Panc1 (cell line): ENCODE measurements around the gene RNF175. TPM values are rescaled to one million over a fixed set of nuclear protein-coding genes. Genes with fewer than 3 reads are reported as not detected.

Experiments used
- ATAC-seq: fragments of 200-7000 bp; cut with Tn5 transposase; 2 replicates; pipeline ENCODE4 v1.9.1; 2020; ENCODE audit warnings: mild to moderate bottlenecking, moderate library complexity
- BruUV-seq: library from RNA; stranded (reverse); fragments of 400-500 nt; replicated peaks from 2 replicates; lab custom pipeline; 2021; lab: Mats Ljungman, UMichigan
- CTCF ChIA-PET: fragments of 300-600 bp; sonication (Branson Sonifier 250); formaldehyde crosslinking; loops from one replicate; lab custom pipeline; 2022; ENCODE audit warnings: antibody characterized with exemption; lab: Charles Lee
- POLR2A ChIA-PET: fragments of 300-600 bp; sonication (Branson Sonifier 250); formaldehyde crosslinking; loops from one replicate; lab custom pipeline; 2022; ENCODE audit warnings: antibody characterized with exemption; lab: Charles Lee
- DNase-seq: peaks from one replicate; pipeline ENCODE4 v3.0.0-alpha.2; 2010; ENCODE audit warnings: low read depth, low spot score
- H3K27ac ChIP-seq: 2 replicates; pipeline ENCODE4 v1.5.1; 2011; ENCODE audit warnings: mild to moderate bottlenecking, low read length, inconsistent platforms
- H3K27me3 ChIP-seq: fragments of 200-500 bp; sonication (Bioruptor generic); 2 replicates; pipeline ENCODE4 v1.6.0; 2014; ENCODE audit warnings: low read length, inconsistent platforms; ENCODE audit not compliant: control insufficient read depth, insufficient read depth
- H3K36me3 ChIP-seq: fragments of 200-500 bp; sonication (Bioruptor generic); 2 replicates; pipeline ENCODE4 v1.5.1; 2014; ENCODE audit warnings: inconsistent platforms, mild to moderate bottlenecking, low read length, moderate library complexity; ENCODE audit not compliant: control insufficient read depth, insufficient read depth
- H3K4me1 ChIP-seq: 2 replicates; pipeline ENCODE4 v1.5.1; 2011; ENCODE audit warnings: inconsistent platforms, mild to moderate bottlenecking, low read length, moderate library complexity; ENCODE audit not compliant: control insufficient read depth, insufficient read depth
- H3K4me3 ChIP-seq, 2 experiments: 2 replicates each; pipeline ENCODE4 v1.5.1; 2011 to 2012; ENCODE audit warnings: low read depth in 2 of 2, low read length in 2 of 2, mild to moderate bottlenecking in 2 of 2, inconsistent platforms in 1 of 2, moderate library complexity in 1 of 2
- H3K9me3 ChIP-seq: fragments of 200-500 bp; sonication (Bioruptor generic); 2 replicates; pipeline ENCODE4 v1.5.1; 2014; ENCODE audit warnings: low read depth, mild to moderate bottlenecking, inconsistent platforms, low read length, moderate library complexity; ENCODE audit not compliant: control insufficient read depth, insufficient read depth
- CTCF ChIP-seq: fragments of 450-650 bp; IDR thresholded peaks from 2 replicates; pipeline ENCODE4 v1.5.1; 2017; ENCODE audit warnings: mild to moderate bottlenecking
- POLR2AphosphoS5 ChIP-seq: IDR thresholded peaks from 2 replicates; pipeline ENCODE4 v1.6.1; 2012; ENCODE audit warnings: mild to moderate bottlenecking, low read depth, low read length, moderate library complexity
- SIN3A ChIP-seq: IDR thresholded peaks from 2 replicates; pipeline ENCODE4 v1.6.1; 2012; ENCODE audit warnings: low read depth, mild to moderate bottlenecking, low read length, moderate library complexity, borderline replicate concordance; ENCODE audit not compliant: insufficient read depth
- TCF7L2 ChIP-seq: IDR thresholded peaks from 2 replicates; pipeline ENCODE4 v1.6.1; 2011; ENCODE audit warnings: mild to moderate bottlenecking, low read depth, low read length, inconsistent platforms
- in situ Hi-C: cut with HindIII; loops from 2 replicates; pipeline ENCODE4 v1.10.0; 2016; ENCODE audit warnings: low sequenced_read_pairs, low pct_unique_long_range_greater_than_20kb
- intact Hi-C: fragments of 100-400 bp; cut with micrococcal nuclease; formaldehyde crosslinking; loops from one replicate; pipeline ENCODE4 v1.10.0; 2022; ENCODE audit not compliant: unreplicated experiment
- total RNA-seq: library from RNA; stranded (reverse); gene quantifications from one replicate; pipeline ENCODE4 v1.2.1, GENCODE V29; 2021; ENCODE audit not compliant: unreplicated experiment
- TF ChIP-seq, protein P1 (sequence below), 2 experiments: IDR thresholded peaks; 2 replicates each; pipeline ENCODE4 v1.6.1; 2011 to 2012; ENCODE audit warnings: low read depth in 2 of 2, control low read depth in 1 of 2, low read length in 1 of 2, mild to moderate bottlenecking in 1 of 2, moderate library complexity in 1 of 2; ENCODE audit not compliant: insufficient read depth in 1 of 2

Gene RNF175
- total RNA-seq, 1 experiment from 2014 or later: not detected

- intact Hi-C loops: loop anchor here (10.0 kb wide), 1 partner anchor 613 kb away; no protein-coding TSS in a partner anchor
- H3K27me3 ChIP-seq: no peaks in the 10 kb centered on the region; the same call in 1 of the 2 replicates
- no peak overlapping the region for H3K4me3 ChIP-seq
- ATAC-seq (no peak), DNase-seq (no peak)
- POLR2A ChIA-PET: no interaction called here
- TF ChIP-seq POLR2AphosphoS5 (no peak), CTCF (no peak), SIN3A (no peak), TCF7L2 (no peak)
- TF ChIP-seq, protein P1, sequence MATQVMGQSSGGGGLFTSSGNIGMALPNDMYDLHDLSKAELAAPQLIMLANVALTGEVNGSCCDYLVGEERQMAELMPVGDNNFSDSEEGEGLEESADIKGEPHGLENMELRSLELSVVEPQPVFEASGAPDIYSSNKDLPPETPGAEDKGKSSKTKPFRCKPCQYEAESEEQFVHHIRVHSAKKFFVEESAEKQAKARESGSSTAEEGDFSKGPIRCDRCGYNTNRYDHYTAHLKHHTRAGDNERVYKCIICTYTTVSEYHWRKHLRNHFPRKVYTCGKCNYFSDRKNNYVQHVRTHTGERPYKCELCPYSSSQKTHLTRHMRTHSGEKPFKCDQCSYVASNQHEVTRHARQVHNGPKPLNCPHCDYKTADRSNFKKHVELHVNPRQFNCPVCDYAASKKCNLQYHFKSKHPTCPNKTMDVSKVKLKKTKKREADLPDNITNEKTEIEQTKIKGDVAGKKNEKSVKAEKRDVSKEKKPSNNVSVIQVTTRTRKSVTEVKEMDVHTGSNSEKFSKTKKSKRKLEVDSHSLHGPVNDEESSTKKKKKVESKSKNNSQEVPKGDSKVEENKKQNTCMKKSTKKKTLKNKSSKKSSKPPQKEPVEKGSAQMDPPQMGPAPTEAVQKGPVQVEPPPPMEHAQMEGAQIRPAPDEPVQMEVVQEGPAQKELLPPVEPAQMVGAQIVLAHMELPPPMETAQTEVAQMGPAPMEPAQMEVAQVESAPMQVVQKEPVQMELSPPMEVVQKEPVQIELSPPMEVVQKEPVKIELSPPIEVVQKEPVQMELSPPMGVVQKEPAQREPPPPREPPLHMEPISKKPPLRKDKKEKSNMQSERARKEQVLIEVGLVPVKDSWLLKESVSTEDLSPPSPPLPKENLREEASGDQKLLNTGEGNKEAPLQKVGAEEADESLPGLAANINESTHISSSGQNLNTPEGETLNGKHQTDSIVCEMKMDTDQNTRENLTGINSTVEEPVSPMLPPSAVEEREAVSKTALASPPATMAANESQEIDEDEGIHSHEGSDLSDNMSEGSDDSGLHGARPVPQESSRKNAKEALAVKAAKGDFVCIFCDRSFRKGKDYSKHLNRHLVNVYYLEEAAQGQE (IDR thresholded peaks at IDR 0.05; ENCODE audit: insufficient read depth in 1 of 2, low read depth in 2 of 2, low read length in 1 of 2): no peak
- no peaks in the 10 kb centered on the region for H3K4me1 ChIP-seq
- no peaks in the 10 kb centered on the region for H3K9me3 ChIP-seq
- BruUV-seq: no TSS peak
- in situ Hi-C loops: no loop called here
- CTCF ChIA-PET: no interaction called here
- H3K27ac ChIP-seq: no peak overlapping the region
- H3K36me3 ChIP-seq: no peaks in the 10 kb centered on the region
Observed at GRCh38 chr4:153757407-153757806, 2.4 kb downstream of the RNF175 start.

DNA sequence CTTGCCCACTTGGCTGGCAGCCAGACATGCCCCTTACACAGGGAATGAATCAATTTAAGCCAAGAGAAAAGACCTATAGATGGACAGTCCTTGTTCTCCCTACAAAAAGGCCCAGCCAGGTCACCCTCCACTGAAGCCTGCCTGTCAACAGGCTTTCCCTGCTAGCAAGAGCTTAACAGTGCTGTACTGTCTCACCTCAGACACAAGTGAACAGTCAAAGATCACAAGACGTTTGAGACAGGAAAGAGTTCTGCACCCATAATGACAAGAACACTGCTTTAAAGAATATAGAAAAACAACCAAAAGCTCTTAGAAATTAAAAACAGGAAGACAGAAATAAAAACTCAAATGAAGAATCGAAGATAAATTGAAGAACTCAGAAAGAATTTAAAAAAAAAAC is 4.6 kb downstream of the RNF175 start:
- H3K27me3 ChIP-seq: no peaks in the 10 kb centered on the region; the same call in 1 of the 2 replicates
- no peaks in the 10 kb centered on the region for H3K4me1 ChIP-seq
- intact Hi-C loops: loop anchor here (10.0 kb wide), 1 partner anchor 610 kb away; no protein-coding TSS in a partner anchor
- no peaks in the 10 kb centered on the region for H3K9me3 ChIP-seq
- no peak overlapping the region for H3K27ac ChIP-seq
- no peak overlapping the region for H3K4me3 ChIP-seq
- CTCF ChIA-PET: no interaction called here
- POLR2A ChIA-PET: no interaction called here
- ATAC-seq (no peak), DNase-seq (no peak)
- TF ChIP-seq SIN3A: no peak
- TF ChIP-seq, protein P1 (IDR thresholded peaks at IDR 0.05; ENCODE audit: insufficient read depth in 1 of 2, low read depth in 2 of 2, low read length in 1 of 2): no peak
- no peak for TF ChIP-seq CTCF
- no peak for TF ChIP-seq TCF7L2
- TF ChIP-seq POLR2AphosphoS5: no peak
- no TSS peak for BruUV-seq
- H3K36me3 ChIP-seq: no peaks in the 10 kb centered on the region
- in situ Hi-C loops: no loop called here
